ENCODE measurements around the gene TCFL5.

Gene TCFL5

GRCh38 chr20:62856931-62857619, 4.5 kb downstream of the TCFL5 start:
- TF ChIP-seq SIN3A (IDR thresholded peaks at IDR 0.05; ENCODE audit: borderline replicate concordance, insufficient read depth, low read length) (no peak), FOXP2 (optimal IDR thresholded peaks at IDR 0.05; ENCODE audit: borderline replicate concordance, extremely low read depth, extremely low read length, insufficient read depth) (no peak), REST (IDR thresholded peaks at IDR 0.05; ENCODE audit: insufficient read depth in 1 of 2, low read depth in 2 of 2, low read length in 2 of 2) (no peak), TAF1 (IDR thresholded peaks at IDR 0.05; ENCODE audit: borderline replicate concordance, insufficient read depth, low read length) (no peak), POLR2AphosphoS5 (IDR thresholded peaks at IDR 0.05; ENCODE audit: low read depth, low read length) (no peak)

- no peak for TF ChIP-seq TAF1 (IDR thresholded peaks at IDR 0.05; ENCODE audit: borderline replicate concordance, insufficient read depth, low read length)
- no peak for TF ChIP-seq REST (IDR thresholded peaks at IDR 0.05; ENCODE audit: insufficient read depth in 1 of 2, low read depth in 2 of 2, low read length in 2 of 2)
- no peak for TF ChIP-seq FOXP2 (optimal IDR thresholded peaks at IDR 0.05; ENCODE audit: borderline replicate concordance, extremely low read depth, extremely low read length, insufficient read depth)
- TF ChIP-seq POLR2AphosphoS5 (IDR thresholded peaks at IDR 0.05; ENCODE audit: low read depth, low read length): no peak
- no peak for TF ChIP-seq SIN3A (IDR thresholded peaks at IDR 0.05; ENCODE audit: borderline replicate concordance, insufficient read depth, low read length)
Observed at GRCh38 chr20:62855120-62855519, 6.5 kb downstream of the TCFL5 start.

GRCh38 chr20:62854121-62854520, 7.5 kb downstream of the TCFL5 start:
- no peak for TF ChIP-seq SIN3A (IDR thresholded peaks at IDR 0.05; ENCODE audit: borderline replicate concordance, insufficient read depth, low read length)
- no peak for TF ChIP-seq FOXP2 (optimal IDR thresholded peaks at IDR 0.05; ENCODE audit: borderline replicate concordance, extremely low read depth, extremely low read length, insufficient read depth)
- no peak for TF ChIP-seq REST (IDR thresholded peaks at IDR 0.05; ENCODE audit: insufficient read depth in 1 of 2, low read depth in 2 of 2, low read length in 2 of 2)
- TF ChIP-seq POLR2AphosphoS5 (IDR thresholded peaks at IDR 0.05; ENCODE audit: low read depth, low read length): no peak
- TF ChIP-seq TAF1 (IDR thresholded peaks at IDR 0.05; ENCODE audit: borderline replicate concordance, insufficient read depth, low read length): no peak

- TF ChIP-seq SIN3A (IDR thresholded peaks at IDR 0.05; ENCODE audit: borderline replicate concordance, insufficient read depth, low read length) (no peak), TAF1 (IDR thresholded peaks at IDR 0.05; ENCODE audit: borderline replicate concordance, insufficient read depth, low read length) (no peak), FOXP2 (optimal IDR thresholded peaks at IDR 0.05; ENCODE audit: borderline replicate concordance, extremely low read depth, extremely low read length, insufficient read depth) (no peak), POLR2AphosphoS5 (IDR thresholded peaks at IDR 0.05; ENCODE audit: low read depth, low read length) (no peak), REST (IDR thresholded peaks at IDR 0.05; ENCODE audit: insufficient read depth in 1 of 2, low read depth in 2 of 2, low read length in 2 of 2) (no peak)
Observed at GRCh38 chr20:62852841-62853240, 8.8 kb downstream of the TCFL5 start.

All from PFSK-1 (cell line).